Neural progenitor cell (in vitro differentiated cells): ENCODE results near the gene TMEM203.

Experiments used
- EZH2 ChIP-seq: fragments of 200-600 bp; sonication (generic); IDR thresholded peaks from 2 replicates; pipeline ENCODE4 v1.6.1; 2017; ENCODE audit warnings: antibody characterized with exemption, mild to moderate bottlenecking, moderate library complexity
- EZH2phosphoT487 ChIP-seq: fragments of 200-600 bp; sonication (generic); IDR thresholded peaks from 2 replicates; pipeline ENCODE4 v1.6.1; 2017; ENCODE audit warnings: antibody characterized with exemption
- TF ChIP-seq, protein P1 (sequence below): fragments of 200-600 bp; sonication (generic); IDR thresholded peaks from 2 replicates; pipeline ENCODE4 v1.5.1; 2017; ENCODE audit warnings: antibody characterized with exemption, mild to moderate bottlenecking

DNA sequence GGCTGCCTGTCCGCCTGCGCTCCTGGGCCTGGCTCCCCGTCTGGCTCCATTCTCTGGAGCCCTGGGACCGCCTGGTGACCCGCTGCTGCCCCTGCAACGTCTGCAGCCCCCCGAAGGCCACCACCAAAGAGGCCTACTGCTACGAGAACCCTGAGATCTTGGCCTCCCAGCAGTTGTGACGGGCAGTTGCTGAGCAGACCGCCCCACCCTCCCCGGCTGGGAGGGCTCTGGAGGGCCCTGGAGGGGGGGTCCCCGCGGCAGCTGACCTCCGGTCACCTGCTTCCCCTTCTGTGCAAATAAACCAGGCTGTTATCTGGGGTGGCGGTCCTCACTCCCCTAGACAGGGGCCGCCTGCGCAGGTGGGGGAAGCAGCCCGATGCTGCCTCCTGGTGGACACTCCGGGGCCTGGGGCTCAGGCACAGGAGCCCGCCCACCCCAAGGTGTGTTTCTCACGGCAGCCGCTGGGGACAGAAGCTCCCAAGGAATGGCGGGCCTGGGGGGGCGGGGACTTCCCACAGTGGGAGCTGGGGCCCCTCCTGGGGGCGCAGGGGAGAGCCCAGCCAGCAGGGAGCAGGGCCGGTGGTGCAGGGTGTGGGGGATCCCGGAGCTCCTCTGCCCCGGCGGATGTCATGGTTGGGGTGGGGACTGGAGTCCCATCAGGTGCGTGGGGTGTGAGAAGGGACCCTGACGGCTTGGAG, 30.9 kb upstream of the TMEM203 start:
- TF ChIP-seq, protein P1, sequence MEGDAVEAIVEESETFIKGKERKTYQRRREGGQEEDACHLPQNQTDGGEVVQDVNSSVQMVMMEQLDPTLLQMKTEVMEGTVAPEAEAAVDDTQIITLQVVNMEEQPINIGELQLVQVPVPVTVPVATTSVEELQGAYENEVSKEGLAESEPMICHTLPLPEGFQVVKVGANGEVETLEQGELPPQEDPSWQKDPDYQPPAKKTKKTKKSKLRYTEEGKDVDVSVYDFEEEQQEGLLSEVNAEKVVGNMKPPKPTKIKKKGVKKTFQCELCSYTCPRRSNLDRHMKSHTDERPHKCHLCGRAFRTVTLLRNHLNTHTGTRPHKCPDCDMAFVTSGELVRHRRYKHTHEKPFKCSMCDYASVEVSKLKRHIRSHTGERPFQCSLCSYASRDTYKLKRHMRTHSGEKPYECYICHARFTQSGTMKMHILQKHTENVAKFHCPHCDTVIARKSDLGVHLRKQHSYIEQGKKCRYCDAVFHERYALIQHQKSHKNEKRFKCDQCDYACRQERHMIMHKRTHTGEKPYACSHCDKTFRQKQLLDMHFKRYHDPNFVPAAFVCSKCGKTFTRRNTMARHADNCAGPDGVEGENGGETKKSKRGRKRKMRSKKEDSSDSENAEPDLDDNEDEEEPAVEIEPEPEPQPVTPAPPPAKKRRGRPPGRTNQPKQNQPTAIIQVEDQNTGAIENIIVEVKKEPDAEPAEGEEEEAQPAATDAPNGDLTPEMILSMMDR, result peak; percentile 100
- TF ChIP-seq EZH2phosphoT487 (no peak), EZH2 (no peak)
